Ovary (tissue), 3 donors: ENCODE results near the gene RHCG.

Experiments used
- POLR2A ChIP-seq: fragments of 450-650 bp; IDR thresholded peaks from one replicate; pipeline ENCODE4 v1.6.1; 2017; ENCODE audit warnings: antibody characterized with exemption, mild to moderate bottlenecking, moderate library complexity
- TF ChIP-seq, protein P1 (sequence below), 3 donors: fragments of 450-650 bp in 2 of 3; fragments of 200-600 bp in 1 of 3; IDR thresholded peaks; one replicate each; pipeline versions ENCODE4 v1.5.1 to v1.8.0; 2016 to 2022; ENCODE audit warnings: antibody characterized with exemption in 3 of 3, mild to moderate bottlenecking in 1 of 3
- donor health status: DM: no; HTN: no; CAD: no.

DNA sequence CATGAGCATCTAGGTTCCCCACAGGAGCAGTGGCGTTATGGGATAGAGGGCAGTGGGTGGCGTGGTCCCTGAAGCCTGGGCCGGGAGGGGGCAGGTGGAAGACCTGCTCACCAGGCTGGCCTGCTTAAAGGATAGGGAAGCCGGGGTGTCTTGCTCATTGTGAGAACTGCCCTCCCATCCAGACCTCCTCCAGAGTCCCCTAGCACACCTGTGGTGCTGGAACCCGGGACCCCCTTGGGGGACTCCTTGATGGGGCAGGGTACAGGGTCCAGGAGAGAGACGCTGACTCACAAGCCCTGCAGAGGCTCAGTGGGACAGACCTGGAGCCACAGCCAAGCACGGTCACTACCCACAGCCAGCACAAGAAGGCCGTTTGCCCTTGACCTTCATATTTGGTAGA, 2.8 kb upstream of the RHCG start:
- TF ChIP-seq, protein P1, sequence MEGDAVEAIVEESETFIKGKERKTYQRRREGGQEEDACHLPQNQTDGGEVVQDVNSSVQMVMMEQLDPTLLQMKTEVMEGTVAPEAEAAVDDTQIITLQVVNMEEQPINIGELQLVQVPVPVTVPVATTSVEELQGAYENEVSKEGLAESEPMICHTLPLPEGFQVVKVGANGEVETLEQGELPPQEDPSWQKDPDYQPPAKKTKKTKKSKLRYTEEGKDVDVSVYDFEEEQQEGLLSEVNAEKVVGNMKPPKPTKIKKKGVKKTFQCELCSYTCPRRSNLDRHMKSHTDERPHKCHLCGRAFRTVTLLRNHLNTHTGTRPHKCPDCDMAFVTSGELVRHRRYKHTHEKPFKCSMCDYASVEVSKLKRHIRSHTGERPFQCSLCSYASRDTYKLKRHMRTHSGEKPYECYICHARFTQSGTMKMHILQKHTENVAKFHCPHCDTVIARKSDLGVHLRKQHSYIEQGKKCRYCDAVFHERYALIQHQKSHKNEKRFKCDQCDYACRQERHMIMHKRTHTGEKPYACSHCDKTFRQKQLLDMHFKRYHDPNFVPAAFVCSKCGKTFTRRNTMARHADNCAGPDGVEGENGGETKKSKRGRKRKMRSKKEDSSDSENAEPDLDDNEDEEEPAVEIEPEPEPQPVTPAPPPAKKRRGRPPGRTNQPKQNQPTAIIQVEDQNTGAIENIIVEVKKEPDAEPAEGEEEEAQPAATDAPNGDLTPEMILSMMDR (IDR thresholded peaks at IDR 0.05), result no peak
- TF ChIP-seq POLR2A, result no peak
